ENCODE results near the gene MRGPRG.

The MRGPRG gene

DNA sequence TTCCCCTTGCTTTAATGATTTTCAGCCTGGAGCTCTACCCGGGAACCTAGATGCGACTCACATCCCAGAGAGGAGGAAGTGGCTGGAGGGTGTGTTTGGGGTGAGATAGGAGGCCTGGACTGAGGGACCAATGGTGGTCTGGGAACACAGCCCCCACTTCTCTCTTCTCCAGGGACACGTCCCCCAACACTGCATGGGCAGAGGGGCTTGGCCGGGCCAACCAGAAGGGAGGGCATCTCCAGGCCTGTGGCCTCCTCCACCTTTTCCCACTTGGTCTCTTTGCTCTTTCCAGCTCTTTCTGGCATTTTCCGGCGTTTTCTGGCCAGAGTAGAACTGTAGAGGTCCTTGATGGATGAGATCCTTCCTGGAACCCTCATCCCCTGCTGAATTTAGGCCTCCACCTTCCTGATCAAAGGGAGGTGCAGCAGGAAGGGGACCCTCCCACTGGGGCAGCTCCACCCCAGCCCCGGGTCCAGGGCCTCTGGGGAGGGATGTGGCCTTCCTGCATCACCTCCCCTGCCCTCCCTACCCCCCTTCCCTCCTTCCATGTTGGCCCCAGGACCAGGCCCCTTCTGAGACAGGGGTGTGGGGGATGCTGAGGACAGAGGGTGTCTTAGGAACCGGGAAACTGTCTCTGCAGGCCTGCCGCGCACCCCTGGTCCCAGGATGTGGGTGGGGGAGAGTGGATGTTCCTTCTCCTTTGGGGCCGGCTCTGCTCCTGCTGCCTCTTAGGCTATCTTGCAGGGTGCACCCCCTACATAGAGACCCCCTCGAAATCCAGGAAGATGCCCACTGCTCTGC lies 24.4 kb downstream of the MRGPRG start:
- no peak for DNase-seq

DNA sequence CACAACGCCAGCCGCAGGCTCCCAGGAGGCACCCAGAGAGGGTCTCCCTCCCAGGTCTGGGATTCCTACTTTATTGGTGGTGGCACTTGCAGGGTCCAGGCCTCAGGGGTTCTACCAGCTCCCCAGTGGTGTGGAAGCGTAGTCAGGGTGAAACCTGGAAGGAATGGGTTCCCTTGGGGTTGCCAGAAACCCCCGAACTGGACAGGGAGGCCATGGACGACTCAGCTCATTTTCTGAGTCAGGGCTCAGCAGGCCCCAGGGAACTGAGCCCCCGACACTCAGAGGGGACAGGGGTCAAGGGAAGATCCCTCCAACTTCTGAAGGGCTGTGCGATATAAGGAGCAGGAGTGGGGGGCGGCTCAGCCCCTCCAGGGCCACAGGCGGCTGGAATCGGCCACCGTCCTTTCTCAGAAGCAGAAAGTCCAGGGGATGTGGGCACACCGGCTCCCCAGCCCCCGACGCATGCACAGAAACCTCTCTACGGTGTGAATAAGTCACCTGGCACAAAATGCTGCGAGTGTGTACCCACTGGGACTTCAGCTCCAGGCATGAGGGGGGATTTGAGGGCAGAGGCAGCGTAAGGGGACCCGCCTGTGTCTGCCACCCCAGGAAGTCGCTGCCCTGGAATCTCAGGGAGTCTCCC lies 25.1 kb downstream of the MRGPRG start:
- DNase-seq, result no peak

DNA sequence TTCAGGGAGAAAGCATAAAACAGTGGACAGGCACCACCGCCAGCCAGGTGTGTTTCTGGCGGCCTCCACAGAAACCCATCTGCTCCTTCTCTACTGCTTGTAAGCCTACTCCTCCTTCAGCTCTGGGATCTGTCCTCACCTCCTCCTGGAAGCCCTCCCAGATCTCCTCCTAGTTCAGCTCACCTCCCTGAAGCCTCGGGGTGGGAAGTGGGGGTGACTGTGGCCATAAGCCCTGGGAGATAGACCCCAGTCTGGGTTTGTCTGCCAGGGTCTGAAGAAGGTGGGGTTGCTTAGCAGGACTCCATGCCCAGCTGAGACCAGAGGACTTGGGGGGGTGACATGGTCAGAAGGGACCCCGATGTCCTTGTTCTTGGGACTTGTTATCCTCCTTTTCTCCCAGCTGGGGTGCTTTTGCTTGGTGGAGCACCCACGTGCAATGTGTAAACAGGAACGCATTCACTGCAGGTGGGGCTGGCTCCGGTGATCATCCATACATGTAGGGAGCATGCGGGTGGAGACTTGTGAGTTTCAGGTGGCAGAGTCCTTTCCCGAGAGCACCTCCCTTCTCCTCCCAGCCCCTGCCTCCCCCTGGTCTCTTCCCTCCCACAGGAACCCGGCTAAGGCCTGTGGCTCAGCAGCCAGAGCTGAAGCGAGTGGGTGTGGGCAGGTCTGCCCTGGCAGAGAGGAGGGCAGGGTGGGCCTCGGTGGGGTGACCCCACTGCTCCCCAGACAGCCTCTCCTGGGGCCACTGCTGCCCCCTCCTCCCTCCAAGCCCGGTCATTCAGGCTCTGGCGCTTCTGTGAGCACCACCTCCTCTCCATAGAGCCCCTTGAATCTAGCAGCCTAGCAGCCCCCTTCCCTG lies 25.9 kb downstream of the MRGPRG start:
- no peak for DNase-seq

DNA sequence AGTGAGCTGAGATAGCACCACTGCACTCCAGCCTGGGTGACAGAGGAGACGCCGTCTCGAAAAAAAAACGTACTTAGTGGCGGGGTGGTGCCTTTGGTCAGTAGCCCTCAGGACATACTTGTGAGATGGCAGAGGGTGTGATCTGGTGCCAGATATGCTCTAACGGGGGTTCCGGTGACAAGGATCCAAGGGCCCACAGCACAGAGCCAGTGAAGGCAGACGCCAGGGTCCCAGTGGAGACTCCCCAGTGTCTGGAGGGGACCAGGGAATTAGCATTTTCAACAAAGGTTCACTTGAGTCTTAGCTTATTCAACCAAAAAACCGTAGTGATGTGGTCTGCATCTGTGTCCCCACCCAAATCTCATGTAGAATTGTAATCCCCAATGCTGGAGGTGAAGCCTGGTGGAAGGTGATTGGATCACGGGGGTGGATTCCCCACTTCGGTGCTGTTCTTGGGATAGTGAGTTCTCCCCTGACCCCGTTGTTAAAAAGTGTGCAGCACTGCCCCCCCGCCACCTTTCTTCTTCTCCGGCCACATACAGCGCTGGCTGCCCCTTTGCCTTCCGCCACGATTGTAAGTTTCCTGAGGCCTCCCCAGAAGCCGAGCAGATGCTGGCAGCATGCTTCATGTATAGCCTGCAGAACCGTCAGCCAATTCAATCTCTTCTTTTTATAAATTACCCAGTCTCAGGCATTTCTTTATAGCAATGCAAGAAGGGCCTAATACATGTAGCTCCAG lies 26.9 kb downstream of the MRGPRG start:
- no peak for DNase-seq

DNA sequence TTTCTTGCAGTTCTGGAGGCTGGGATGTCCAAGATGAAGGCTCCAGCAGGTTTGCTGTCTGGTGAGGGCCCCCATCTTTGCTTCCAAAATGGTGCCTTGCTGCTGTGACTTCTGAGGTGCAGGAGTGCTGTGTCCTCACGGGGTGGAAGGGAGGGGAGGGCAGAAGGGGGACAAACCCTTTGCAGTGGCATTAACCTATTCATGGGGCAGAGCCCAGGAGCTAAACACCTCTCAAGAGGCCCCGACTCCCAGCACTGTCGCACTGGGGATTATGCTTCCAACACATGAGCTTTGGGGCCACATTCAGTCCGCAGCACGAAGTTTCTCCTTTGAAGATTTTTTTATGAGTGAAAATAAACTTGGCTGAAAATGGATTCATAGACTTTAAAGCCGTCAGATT lies 28.0 kb downstream of the MRGPRG start:
- DNase-seq, result no peak

DNA sequence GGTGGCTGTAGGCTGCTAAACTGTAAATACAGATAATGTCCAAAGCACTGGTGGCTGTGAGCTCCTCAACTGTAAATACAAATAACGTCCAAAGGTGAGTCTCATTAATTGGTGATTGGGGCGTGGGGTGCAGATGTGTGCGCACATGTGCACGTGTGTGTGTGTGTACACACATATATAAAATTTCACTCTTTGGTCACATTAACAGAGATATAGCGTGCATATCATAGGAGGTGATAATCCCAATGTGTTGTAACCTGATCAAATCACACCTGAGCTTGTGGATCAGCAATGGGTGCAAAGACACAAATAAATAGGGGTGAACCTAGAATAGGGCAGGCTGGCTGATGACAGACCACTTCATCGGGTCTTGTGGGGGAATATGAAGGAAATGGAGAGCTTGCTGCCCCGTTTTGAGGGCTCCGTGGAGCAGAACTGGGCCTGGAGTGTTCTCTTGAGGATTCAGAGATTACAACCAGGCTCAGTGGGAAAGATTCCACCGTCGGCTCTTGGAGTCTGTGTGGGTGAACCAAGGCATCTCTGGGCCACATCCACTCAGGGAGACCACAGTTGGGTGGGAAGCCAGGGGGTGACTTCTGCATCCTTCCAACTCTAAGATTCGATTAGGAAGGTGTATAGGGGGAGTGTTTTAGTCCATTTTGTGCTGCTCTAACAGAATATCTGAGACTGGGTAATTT lies 28.6 kb downstream of the MRGPRG start:
- no peak for DNase-seq

DNA sequence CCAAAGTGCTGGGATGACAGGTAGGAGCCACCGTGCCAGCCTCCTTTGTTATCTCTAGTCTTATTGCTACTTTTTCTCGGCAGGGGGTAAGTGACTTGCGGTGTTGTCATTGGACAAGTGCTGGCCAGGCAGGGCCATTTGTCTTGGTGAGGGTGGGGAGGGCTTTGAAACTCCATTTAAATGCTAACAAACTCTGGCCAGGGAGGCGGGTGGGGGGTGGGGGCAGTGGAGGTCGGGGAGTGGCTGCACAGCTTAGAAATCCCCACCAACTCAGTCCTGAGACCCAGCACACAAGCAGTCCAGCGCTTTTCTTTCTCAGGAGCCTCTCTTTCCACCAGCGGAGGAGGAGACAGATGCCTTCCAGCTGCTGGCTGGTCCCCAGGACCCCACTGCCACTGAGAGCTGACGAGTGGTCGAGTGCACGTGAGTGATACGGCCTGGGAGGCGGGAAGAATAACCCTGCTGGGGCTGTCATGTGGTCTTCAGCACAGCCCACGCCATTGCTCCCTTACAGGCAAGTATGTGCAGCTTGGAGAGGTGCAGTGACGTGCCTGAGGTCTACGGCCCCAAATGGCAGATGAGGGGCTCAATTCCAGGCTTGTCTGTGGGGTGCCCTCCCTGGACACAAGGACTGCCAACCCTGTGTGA lies 29.3 kb downstream of the MRGPRG start:
- no peak for DNase-seq

DNA sequence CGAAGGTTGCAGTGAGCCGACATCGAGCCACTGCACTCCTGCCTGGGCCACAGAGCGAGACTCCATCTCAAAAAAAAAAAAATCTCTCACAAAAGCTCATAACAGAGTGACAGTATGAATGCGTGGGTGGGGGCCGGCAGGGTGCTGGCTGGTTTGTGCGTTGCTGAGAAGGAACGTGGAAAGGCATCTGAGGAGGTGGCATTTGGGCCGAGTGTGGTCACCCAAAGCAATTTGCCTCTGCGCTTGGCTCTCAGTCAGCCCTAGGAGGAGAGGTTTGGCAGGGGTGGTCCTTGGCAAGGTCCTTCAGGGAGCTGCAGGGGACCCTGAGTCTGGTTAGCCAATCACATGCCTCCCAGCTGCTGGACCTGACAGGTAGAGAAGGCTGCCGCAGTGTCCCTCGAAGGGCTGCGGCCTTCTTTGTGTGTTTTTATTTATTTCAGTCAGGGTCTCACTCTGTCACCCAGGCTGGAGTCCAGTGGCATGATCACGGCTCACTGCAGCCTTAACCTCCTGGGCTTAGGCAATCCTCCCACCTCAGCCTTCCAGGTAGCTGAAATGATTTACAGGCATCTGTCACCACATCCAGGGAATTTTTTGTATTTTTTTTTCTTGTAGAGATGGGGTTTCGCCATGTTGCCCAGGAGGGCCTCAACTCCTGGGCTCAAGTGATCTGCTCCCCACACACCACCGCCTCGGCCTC lies 30.0 kb downstream of the MRGPRG start:
- DNase-seq, result no peak

DNA sequence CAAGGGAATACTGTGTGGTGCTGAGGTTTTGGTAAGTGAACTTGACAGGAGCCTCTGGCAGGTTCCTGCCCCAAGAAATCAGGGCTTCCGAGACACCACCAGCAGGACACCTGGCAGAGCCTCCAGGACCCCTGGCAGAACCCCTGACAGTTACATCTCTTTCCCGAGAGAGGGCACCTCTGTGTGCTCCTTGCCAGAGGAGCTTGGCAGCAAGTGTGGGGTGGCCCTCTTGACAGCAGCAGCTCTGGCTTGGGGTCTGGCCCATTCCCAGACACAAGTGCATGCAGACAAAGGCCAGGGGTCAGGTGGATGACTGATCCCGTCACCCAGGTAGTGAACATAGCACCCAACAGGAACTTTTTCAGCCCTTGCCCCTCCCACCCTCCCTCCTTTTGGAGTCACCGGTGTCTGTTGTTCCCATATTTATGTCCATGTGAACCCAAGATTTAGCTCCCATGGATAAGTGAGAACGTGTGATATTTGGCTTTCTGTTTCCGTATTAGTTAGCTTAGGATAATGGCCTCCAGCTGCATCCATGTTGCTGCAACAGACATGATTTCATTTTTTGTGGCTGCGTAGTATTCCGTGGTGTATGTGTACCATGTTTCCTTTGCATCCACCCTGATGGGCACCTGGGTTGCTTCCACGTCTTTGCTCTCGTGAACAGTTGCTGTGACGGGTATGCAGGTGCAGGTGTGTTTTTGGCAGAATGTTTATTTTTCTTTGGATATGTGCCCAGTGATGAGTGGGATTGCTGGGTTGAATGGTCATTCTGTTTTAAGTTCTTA lies 32.3 kb downstream of the MRGPRG start:
- no peak for DNase-seq

DNA sequence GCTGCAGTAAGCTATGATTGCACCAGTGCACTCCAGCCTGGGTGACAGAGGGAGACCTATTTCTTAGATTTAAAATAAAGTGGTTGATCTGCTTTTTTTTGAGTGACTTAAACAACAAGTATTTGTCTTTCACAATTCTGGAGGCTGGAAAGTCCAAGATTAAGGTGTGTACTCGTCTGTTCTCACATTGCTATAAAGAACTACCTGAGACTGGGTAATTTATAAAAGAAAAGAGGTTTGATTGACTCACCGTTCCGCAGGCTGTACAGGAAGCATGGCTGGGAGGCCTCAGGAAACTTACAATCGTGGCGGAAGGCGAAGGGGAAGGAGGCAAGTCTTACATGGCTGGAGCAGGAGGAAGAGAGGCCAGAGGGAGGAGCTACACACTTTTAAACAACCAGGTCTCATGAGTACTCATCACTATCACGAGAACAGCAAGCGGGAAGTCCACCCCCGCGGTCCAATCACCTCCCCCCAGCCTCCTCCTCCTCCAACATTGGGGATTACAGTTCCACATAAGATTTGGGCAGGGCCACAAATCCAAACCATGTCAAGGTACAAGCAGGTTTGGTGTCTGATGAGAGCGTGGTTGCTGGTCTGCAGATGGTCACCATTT lies 33.8 kb downstream of the MRGPRG start:
- DNase-seq, result no peak

DNA sequence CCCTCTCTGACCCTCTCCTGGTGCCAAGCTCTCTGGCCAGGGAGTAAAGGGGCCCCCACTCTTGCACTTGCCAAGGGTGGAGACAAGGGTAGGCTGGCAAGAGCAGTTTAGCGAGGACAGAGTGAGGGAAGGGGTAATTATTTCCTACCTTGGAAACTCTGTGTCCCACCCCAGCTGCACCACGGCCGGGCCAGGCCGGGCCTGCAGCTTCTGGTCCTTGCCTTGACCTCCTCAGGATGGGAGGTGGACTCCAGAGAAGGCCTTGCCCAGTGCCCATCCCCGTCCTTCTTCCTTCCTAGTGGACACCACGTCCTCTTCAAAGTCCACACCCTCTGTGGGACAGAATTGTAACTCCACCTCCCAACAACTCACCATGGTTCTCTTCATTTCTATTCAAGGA lies 35.1 kb downstream of the MRGPRG start:
- no peak for DNase-seq

DNA sequence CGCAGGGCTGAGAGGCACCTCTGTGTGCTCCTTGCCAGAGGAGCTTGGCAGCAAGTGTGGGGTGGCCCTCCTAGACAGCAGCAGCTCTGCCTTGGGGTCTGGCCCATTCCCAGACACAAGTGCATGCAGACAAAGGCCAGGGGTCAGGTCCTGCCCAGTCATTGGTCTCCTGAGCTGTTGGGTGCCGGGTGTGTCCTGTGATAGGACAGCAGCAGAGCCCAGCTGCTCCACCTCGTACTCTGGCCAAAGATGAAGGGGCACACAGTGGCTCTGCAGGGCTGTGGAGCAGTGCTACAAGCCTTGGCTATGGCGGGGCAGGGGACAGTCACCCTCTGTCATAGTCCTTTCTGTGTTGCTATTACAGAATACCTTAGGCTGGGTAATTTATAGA lies 36.2 kb downstream of the MRGPRG start:
- no peak for DNase-seq

DNA sequence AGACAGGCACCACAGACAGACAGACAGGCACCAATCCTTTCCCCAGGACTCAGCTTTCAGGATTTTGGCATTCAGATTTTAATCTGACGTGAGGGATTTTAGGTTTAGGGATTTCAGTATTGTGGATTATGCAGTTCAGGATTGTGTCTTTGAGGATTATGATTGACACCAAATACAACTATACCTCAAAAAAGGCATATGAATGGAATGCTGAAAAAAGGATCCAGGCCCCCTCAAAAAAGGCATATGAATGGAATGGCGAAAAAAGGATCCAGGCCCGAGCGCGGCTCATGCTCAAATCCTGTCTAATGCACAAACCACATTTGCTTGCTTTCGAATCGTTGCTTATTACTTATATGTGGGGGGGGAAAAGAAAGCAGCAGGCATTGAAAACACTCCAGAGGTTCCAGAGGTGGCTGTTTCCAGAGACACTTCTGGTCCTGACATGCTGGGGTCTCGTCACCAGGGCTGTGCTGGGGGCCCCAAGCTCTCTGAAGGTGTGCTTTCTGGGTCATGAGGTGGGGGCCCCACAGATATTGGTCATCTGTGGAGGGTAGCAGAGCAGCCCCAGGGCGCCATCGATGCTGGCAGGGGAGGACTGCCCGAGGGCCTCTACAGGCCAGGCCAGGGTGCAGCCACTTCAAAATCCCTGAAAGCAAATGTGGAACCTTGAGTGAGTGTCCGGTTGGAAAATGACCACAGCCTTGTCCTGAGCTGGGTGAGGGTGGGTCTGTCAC lies 36.7 kb downstream of the MRGPRG start:
- DNase-seq, result no peak

DNA sequence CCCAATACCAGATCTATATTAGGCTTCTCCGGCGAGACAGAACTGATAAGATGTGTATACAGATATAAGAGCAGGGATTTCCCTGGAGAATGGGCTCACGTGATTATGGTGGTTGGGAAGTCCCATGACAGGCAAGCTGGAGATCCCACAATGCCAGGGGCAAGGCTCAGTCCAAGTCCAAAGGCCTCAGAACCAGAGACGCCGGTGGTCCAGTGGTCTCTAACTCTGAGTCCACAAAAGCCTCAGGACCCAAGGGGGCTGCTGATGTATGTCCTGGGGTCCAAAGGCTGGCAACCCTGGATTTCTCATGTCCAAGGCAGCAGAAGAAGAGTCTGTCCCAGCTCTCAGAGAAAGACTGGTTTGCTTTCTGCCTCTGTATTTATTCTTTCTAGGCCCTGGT lies 37.7 kb downstream of the MRGPRG start:
- DNase-seq, result no peak

DNA sequence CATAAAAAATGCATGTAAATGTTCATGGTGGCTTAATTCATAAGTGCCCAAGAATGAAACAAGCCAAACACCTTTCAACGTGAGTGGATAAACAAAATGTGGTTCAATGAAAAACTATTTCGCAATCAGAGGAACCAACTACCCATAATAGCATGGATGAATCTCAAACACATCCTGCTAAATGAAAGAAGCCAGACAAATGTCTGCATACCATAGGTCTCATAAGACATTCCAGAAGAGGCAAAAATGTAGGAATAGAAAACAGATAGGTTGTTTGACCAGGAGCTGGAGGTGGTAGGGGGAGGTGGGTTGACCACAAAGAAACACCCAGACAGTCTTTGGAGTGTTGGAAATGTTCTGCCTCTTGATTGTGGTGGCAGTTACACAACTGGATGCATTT lies 40.3 kb downstream of the MRGPRG start:
- no peak for DNase-seq

DNA sequence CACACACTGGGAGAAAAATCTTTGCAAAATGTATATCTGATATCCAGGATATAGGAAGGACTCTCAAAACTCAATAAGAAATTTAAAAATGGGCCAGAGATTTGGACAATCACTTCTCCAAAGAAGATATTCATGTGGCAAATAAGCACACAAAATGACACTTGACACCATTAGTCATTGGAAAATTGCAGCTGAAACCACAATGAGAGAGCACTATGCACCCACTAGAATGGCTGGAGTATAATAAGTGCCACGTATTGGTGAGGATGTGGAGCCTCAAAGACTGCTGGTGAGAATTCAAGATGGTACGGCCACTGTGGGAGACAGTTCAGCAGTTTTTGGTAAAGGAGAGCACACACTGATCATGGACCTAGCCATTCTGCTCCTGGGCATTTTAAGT lies 40.7 kb downstream of the MRGPRG start:
- no peak for DNase-seq

DNA sequence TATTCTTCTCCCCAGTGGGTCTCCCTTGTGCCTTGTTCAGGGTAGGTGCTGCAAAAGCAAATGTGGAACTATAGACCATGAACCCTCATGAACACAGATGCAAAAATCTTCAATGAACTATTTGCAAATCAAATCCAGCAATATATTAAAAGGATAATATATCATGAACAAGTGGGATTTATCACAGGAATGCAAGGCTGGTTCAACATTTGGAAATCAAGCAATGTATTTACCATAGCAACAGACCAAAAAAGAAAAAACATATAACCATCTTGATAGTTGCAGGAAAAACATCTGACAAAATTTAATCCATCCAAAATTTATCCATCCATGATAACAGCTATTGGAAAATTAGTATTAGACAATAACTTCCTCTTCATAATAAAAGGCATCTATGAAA lies 42.1 kb downstream of the MRGPRG start:
- no peak for DNase-seq

DNA sequence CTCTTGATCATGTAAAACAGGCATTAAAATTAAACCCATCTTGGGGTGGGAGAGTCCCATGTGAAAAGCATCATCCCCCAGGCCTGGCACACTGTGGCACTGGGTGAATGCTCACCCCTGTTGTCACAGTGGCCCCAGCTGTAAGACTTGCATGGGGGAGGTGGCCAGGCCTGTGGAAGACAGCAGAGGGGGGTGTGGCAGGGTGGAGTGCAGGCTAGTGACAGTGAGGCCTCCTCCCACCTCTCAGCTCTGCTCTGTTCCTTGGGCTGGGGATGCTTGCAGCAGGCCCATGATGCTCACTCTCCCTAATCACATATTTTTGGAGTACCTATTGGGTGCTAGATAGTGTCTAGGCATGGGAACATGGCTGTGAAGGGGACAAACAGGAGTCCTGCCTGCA lies 43.4 kb downstream of the MRGPRG start:
- no peak for DNase-seq

DNA sequence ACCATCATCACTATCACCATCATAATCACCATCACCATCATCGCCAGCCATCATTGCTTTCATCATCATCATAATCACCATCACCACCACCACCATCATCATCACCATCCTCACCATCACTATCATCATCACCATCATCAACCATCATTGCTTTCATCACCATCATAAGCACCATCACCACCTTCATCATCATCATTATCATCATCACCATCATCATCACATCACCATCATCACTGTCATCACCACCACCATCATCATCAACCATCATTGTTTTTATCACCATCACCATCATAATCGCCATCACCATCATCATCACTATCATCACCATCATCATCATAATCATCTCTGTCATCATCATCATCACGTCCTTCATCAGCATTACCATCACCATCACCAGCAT lies 44.2 kb downstream of the MRGPRG start:
- DNase-seq, result no peak

Measured in GDM1 (cell line).